GM12878 (cell line): Measurements from ENCODE around the gene ZNF234. TPM values are rescaled to one million over a fixed set of nuclear protein-coding genes. Genes with fewer than 3 reads are reported as not detected.

Source experiments
- CEBPB ChIP-seq, 2 experiments: fragments of 150-350 bp in 1 of 2; IDR thresholded peaks; 2 replicates each; pipeline ENCODE4 v1.6.1; 2012 to 2014; ENCODE audit warnings: low read depth in 2 of 2, low read length in 2 of 2, borderline replicate concordance in 1 of 2, inconsistent platforms in 1 of 2
- FOXM1 ChIP-seq: IDR thresholded peaks from 2 replicates; pipeline ENCODE4 v1.6.1; 2012; ENCODE audit warnings: low read depth, mild to moderate bottlenecking, inconsistent platforms, low read length, moderate library complexity
- HCFC1 ChIP-seq: fragments of 150-350 bp; IDR thresholded peaks from 2 replicates; pipeline ENCODE4 v1.6.1; 2014; ENCODE audit warnings: low read length
- JUND ChIP-seq: IDR thresholded peaks from 2 replicates; pipeline ENCODE4 v1.6.1; 2012; ENCODE audit warnings: low read depth, mild to moderate bottlenecking, low read length, improper control_type of control experiment, moderate library complexity
- LARP7 ChIP-seq: fragments of 450-650 bp; IDR thresholded peaks from 2 replicates; pipeline ENCODE4 v1.6.1; 2017; ENCODE audit warnings: mild to moderate bottlenecking
- MYB ChIP-seq: fragments of 150-350 bp; IDR thresholded peaks from 2 replicates; pipeline ENCODE4 v1.6.1; 2014; ENCODE audit warnings: mild to moderate bottlenecking, low read depth, low read length, borderline replicate concordance
- NFYA ChIP-seq: IDR thresholded peaks from 2 replicates; pipeline ENCODE4 v1.6.1; 2011; ENCODE audit warnings: low read depth, mild to moderate bottlenecking, low read length, improper control_type of control experiment, borderline replicate concordance
- NR2C1 ChIP-seq: fragments of 450-650 bp; IDR thresholded peaks from 2 replicates; pipeline ENCODE4 v1.6.1; 2017; ENCODE audit warnings: antibody characterized with exemption, mild to moderate bottlenecking, moderate library complexity
- POLR2A ChIP-seq: IDR thresholded peaks from 2 replicates; pipeline ENCODE4 v1.6.1; 2011; ENCODE audit warnings: low read depth, mild to moderate bottlenecking, low read length
- RB1 ChIP-seq: fragments of 450-650 bp; formaldehyde crosslinking; IDR thresholded peaks from 2 replicates; pipeline ENCODE4 v1.6.1; 2017; ENCODE audit warnings: mild to moderate bottlenecking, borderline replicate concordance
- RCOR1 ChIP-seq: conservative IDR thresholded peaks from 2 replicates; pipeline ENCODE4 v1.6.1; 2012; ENCODE audit warnings: low read depth, low read length, improper control_type of control experiment
- SMAD5 ChIP-seq: IDR thresholded peaks from 2 replicates; pipeline ENCODE4 v1.6.1; 2016; ENCODE audit warnings: antibody characterized with exemption, low read depth
- SMARCA5 ChIP-seq: fragments of 450-650 bp; IDR thresholded peaks from 2 replicates; pipeline ENCODE4 v1.6.1; 2017; ENCODE audit warnings: mild to moderate bottlenecking
- ZNF207 ChIP-seq: fragments of 450-650 bp; IDR thresholded peaks from 2 replicates; pipeline ENCODE4 v1.6.1; 2014; ENCODE audit warnings: antibody characterized with exemption, mild to moderate bottlenecking, borderline replicate concordance
- polyA plus RNA-seq, 11 experiments: library from polyadenylated mRNA; depleted of rRNA in 4 of 11; unstranded in 6 of 11; stranded (reverse) in 5 of 11; fragments of >200 nt; fragmentation: Nextera tagmentation in 4 of 11; fragmentation: Illumina TruSeq in 1 of 11; extraction: Ambion mirVana in 4 of 11; extraction: Trizol in 1 of 11; gene quantifications; 1 replicate in 1 of 11; 2 replicates in 10 of 11; pipeline versions ENCODE4 v1.2.1 to v1.2.3, GENCODE V29; 2011 to 2016; ENCODE audit warnings: inconsistent platforms in 2 of 11, missing spikeins in 2 of 11, low read depth in 1 of 11
- total RNA-seq, 4 experiments: library from RNA; depleted of rRNA in 3 of 4; stranded (reverse); fragments of >200 nt in 3 of 4; fragmentation: Illumina TruSeq in 1 of 4; extraction: Trizol in 1 of 4; gene quantifications; 2 replicates each; pipeline versions ENCODE4 v1.2.1 to v1.2.3, GENCODE V29; 2013 to 2021
- TF ChIP-seq, protein P1 (sequence below): fragments of 450-650 bp; formaldehyde crosslinking; IDR thresholded peaks from 2 replicates; pipeline ENCODE4 v1.5.0; 2022; ENCODE audit warnings: mild to moderate bottlenecking, missing genetic modification characterization
- TF ChIP-seq, protein P2 (sequence below): IDR thresholded peaks from 2 replicates; pipeline ENCODE4 v1.6.1; 2011; ENCODE audit warnings: low read depth, low read length, improper control_type of control experiment, borderline replicate concordance
- TF ChIP-seq, protein P3 (sequence below): IDR thresholded peaks from 2 replicates; pipeline ENCODE4 v1.6.1; 2012; ENCODE audit warnings: improper control_type of control experiment, low read depth, low read length; ENCODE audit not compliant: insufficient replicate concordance
- TF ChIP-seq, protein P4 (sequence below): fragments of 450-650 bp; IDR thresholded peaks from 2 replicates; pipeline ENCODE4 v1.6.1; 2018; ENCODE audit warnings: borderline replicate concordance, mild to moderate bottlenecking; ENCODE audit not compliant: partially characterized antibody

Gene ZNF234
- total and polyA plus RNA-seq, 10 of the 15 experiments (the other 5 are each of a cell fraction or from before 2014, with no cell fraction given) = 2.7 to 10.5 (median 5.2) TPM

DNA sequence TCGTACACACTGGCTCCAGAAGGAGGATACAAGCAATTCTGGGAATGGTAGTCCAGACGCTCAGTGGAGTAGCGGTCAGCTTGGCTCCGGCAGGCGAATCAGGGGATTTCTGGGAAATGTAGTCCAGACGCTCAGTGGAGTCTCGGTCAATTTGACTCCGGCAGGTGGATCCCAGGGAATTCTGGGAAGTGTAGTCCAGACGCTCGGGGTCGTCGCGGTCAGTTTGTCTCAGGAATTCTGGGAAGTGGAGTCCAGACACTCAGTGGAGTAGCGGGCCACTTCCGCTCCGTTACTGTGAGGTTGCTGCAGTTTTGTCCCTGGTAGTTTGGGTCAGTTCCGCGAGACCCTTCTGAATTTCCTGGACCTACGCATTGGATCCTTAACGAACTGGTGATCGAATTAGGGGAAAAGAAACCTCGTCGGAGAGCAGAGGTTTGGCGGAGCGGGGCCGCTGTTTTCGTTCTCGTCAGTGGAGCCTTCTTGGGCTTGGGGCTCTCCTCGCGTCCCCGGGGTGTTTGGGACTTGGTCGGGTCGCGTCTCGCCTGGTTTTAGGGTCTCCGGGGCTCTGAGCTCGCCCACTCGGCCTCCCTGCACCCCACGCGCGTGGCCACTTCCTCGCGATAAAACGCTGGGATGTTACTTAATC is 28.1 kb upstream of the ZNF234 start, which contains the start of gene ZNF225 (continued):
- TF ChIP-seq ZNF207 (no peak), NFYA (no peak), HCFC1 (peak; percentile 98), POLR2A (peak; percentile 71), RCOR1 (no peak), SMARCA5 (no peak), SMAD5 (no peak), JUND (no peak), RB1 (no peak), FOXM1 (no peak), NR2C1 (peak; percentile 96), LARP7 (no peak), MYB (peak; percentile 30), CEBPB (IDR thresholded peaks at IDR 0.05; ENCODE audit: borderline replicate concordance in 1 of 2, low read depth in 2 of 2, low read length in 2 of 2) (no peak)
- TF ChIP-seq, protein P1, sequence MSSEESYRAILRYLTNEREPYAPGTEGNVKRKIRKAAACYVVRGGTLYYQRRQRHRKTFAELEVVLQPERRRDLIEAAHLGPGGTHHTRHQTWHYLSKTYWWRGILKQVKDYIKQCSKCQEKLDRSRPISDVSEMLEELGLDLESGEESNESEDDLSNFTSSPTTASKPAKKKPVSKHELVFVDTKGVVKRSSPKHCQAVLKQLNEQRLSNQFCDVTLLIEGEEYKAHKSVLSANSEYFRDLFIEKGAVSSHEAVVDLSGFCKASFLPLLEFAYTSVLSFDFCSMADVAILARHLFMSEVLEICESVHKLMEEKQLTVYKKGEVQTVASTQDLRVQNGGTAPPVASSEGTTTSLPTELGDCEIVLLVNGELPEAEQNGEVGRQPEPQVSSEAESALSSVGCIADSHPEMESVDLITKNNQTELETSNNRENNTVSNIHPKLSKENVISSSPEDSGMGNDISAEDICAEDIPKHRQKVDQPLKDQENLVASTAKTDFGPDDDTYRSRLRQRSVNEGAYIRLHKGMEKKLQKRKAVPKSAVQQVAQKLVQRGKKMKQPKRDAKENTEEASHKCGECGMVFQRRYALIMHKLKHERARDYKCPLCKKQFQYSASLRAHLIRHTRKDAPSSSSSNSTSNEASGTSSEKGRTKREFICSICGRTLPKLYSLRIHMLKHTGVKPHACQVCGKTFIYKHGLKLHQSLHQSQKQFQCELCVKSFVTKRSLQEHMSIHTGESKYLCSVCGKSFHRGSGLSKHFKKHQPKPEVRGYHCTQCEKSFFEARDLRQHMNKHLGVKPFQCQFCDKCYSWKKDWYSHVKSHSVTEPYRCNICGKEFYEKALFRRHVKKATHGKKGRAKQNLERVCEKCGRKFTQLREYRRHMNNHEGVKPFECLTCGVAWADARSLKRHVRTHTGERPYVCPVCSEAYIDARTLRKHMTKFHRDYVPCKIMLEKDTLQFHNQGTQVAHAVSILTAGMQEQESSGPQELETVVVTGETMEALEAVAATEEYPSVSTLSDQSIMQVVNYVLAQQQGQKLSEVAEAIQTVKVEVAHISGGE (CRISPR knock-in tag) = no peak
- TF ChIP-seq, protein P2, sequence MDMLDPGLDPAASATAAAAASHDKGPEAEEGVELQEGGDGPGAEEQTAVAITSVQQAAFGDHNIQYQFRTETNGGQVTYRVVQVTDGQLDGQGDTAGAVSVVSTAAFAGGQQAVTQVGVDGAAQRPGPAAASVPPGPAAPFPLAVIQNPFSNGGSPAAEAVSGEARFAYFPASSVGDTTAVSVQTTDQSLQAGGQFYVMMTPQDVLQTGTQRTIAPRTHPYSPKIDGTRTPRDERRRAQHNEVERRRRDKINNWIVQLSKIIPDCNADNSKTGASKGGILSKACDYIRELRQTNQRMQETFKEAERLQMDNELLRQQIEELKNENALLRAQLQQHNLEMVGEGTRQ = no peak; the same call in 1 of the 2 replicates
- TF ChIP-seq, protein P3, sequence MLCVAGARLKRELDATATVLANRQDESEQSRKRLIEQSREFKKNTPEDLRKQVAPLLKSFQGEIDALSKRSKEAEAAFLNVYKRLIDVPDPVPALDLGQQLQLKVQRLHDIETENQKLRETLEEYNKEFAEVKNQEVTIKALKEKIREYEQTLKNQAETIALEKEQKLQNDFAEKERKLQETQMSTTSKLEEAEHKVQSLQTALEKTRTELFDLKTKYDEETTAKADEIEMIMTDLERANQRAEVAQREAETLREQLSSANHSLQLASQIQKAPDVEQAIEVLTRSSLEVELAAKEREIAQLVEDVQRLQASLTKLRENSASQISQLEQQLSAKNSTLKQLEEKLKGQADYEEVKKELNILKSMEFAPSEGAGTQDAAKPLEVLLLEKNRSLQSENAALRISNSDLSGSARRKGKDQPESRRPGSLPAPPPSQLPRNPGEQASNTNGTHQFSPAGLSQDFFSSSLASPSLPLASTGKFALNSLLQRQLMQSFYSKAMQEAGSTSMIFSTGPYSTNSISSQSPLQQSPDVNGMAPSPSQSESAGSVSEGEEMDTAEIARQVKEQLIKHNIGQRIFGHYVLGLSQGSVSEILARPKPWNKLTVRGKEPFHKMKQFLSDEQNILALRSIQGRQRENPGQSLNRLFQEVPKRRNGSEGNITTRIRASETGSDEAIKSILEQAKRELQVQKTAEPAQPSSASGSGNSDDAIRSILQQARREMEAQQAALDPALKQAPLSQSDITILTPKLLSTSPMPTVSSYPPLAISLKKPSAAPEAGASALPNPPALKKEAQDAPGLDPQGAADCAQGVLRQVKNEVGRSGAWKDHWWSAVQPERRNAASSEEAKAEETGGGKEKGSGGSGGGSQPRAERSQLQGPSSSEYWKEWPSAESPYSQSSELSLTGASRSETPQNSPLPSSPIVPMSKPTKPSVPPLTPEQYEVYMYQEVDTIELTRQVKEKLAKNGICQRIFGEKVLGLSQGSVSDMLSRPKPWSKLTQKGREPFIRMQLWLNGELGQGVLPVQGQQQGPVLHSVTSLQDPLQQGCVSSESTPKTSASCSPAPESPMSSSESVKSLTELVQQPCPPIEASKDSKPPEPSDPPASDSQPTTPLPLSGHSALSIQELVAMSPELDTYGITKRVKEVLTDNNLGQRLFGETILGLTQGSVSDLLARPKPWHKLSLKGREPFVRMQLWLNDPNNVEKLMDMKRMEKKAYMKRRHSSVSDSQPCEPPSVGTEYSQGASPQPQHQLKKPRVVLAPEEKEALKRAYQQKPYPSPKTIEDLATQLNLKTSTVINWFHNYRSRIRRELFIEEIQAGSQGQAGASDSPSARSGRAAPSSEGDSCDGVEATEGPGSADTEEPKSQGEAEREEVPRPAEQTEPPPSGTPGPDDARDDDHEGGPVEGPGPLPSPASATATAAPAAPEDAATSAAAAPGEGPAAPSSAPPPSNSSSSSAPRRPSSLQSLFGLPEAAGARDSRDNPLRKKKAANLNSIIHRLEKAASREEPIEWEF = no peak
- TF ChIP-seq, protein P4, sequence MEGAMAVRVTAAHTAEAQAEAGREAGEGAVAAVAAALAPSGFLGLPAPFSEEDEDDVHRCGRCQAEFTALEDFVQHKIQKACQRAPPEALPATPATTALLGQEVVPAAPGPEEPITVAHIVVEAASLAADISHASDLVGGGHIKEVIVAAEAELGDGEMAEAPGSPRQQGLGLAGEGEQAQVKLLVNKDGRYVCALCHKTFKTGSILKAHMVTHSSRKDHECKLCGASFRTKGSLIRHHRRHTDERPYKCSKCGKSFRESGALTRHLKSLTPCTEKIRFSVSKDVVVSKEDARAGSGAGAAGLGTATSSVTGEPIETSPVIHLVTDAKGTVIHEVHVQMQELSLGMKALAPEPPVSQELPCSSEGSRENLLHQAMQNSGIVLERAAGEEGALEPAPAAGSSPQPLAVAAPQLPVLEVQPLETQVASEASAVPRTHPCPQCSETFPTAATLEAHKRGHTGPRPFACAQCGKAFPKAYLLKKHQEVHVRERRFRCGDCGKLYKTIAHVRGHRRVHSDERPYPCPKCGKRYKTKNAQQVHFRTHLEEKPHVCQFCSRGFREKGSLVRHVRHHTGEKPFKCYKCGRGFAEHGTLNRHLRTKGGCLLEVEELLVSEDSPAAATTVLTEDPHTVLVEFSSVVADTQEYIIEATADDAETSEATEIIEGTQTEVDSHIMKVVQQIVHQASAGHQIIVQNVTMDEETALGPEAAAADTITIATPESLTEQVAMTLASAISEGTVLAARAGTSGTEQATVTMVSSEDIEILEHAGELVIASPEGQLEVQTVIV = peak; percentile 74
